VCaP (cell line): ENCODE measurements around the gene FIGLA.

Source experiments
- H3K27ac ChIP-seq: fragments of 450-650 bp; 2 replicates; pipeline ENCODE4 v1.5.1; 2017
- TF ChIP-seq, protein P1 (sequence below): fragments of 450-650 bp; conservative IDR thresholded peaks from 2 replicates; pipeline ENCODE4 v1.5.1; 2017; ENCODE audit warnings: mild to moderate bottlenecking, moderate library complexity

FIGLA gene, protein sequence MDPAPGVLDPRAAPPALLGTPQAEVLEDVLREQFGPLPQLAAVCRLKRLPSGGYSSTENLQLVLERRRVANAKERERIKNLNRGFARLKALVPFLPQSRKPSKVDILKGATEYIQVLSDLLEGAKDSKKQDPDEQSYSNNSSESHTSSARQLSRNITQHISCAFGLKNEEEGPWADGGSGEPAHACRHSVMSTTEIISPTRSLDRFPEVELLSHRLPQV

DNA sequence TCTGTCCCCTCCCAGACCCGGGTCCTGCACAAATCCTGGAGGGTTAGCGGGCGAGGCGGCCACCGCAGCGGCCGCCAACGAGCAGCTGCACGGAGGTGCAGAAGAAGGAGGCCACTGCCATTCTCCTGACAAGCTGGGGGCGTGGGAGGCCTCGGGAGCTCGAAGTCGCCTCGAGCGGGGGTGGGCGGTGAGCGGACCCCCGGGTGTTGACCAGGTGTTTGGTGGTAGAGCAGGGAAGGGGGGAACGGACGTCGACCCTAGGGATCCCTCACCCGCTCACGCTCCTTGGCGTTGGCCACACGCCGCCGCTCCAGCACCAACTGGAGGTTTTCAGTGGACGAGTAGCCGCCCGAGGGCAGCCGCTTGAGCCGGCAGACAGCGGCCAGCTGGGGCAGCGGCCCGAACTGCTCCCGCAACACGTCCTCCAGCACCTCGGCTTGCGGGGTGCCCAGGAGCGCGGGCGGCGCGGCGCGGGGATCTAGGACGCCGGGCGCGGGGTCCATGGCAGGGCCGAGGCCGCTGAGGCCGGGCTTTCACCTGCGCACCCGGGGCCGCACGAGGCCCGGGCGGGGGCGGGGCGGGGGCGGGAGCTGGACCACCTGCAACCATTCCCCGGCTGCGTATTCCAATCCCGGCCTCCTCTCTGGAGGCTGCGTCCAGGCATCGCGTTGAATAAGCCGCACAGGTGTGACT lies at the start of gene FIGLA:
Gene FIGLA (minus strand): TSS at position 508 of the 693 bp plus-strand sequence. CDS start 5 bp downstream, at position 503.
- TF ChIP-seq, protein P1, sequence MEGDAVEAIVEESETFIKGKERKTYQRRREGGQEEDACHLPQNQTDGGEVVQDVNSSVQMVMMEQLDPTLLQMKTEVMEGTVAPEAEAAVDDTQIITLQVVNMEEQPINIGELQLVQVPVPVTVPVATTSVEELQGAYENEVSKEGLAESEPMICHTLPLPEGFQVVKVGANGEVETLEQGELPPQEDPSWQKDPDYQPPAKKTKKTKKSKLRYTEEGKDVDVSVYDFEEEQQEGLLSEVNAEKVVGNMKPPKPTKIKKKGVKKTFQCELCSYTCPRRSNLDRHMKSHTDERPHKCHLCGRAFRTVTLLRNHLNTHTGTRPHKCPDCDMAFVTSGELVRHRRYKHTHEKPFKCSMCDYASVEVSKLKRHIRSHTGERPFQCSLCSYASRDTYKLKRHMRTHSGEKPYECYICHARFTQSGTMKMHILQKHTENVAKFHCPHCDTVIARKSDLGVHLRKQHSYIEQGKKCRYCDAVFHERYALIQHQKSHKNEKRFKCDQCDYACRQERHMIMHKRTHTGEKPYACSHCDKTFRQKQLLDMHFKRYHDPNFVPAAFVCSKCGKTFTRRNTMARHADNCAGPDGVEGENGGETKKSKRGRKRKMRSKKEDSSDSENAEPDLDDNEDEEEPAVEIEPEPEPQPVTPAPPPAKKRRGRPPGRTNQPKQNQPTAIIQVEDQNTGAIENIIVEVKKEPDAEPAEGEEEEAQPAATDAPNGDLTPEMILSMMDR: no peak

DNA sequence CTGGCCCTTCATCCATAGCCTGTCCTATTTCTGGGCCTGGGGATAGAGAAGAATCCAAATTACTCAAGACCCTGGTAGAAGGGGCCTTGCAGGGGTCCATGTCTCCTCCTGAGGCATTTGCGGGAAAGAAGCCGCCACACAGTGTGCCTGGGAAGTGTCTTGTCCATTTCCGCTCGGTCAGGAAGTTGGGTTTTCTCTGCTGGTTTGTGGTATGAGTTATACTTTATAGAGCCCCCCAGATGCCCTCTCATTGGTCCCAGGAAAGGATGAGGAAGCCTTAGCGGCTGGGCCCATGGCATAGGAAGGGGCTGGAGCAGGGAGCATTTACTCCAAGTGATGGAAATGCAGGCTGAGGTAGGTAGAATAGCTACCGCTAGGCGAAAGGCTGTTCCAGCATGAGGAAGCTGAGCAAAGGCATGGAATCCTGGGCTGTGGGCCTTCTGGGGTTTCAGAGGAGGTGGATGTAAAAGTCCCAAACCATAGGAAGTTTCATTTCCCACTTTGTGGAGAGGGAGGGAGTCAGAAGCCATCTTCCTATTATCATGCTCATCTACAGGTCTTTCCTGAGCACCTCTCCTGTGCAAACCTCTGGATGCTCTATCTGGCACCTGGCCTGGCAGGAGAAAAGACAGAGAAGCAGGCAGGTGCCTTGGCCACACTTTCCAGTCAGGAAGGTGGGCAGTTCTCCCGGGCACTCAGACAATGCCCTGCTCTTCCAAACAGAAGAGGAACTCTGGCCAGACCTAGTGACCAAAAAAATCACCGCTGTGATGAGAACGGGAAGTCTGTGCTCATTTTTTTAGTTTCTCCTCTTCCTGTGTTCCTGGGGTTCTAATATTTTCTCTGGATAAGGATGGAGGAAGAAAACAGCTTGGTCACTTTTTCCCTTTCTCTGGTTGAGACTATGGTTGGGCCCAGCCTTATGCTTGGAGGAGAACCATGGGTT lies 47.8 kb upstream of the FIGLA start:
- H3K27ac ChIP-seq: no peak overlapping the region
- TF ChIP-seq, protein P1: no peak

More for the DNA sequence above, at the start of gene FIGLA:
- H3K27ac ChIP-seq: no peak within 1 kb of the TSS

DNA sequence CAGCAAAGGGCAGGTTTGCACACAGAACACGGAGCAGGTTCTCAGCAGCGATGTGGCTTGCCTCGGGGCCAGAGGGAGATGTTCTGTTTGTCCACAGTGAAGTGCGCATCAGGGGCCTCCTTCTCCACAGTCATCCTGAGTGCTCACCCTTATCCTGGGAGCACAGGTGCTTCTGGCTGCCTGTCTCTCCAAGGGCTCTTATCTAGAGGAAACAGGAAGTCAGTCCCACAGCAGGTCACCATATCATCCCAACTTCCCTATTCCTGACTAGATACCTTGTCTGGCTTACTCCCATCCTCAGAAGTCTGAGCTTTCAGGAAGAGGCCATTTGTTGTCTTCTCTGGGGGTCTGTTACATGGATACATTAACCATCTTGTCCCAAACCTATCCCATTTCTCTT lies 45.2 kb upstream of the FIGLA start, which contains the start of gene CD207:
Gene CD207 (minus strand): TSS at position 174 of the 400 bp plus-strand sequence. CDS start 40 bp downstream, at position 134.
- TF ChIP-seq, protein P1: no peak
- H3K27ac ChIP-seq: no peak within 1 kb of the TSS

DNA sequence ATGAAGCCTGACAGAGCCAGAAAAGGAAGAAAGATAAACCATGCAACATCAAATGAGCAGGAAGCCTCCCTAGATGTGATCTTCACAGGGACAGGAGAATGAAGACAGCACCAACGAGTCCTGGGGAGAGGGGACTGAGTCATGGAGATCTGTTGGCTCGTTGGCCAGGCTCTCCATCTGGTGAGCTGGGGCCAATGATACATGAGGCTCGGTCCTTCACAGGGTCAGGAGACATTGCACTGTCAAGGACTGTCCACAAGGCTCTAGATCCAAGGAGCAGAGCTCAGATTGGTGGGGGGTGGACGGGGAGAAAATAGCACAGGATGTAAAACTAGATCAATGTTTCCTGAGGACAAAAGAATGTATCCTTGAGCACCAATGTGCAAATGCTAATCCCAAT lies 44.4 kb upstream of the FIGLA start:
- H3K27ac ChIP-seq: no peak overlapping the region
- TF ChIP-seq, protein P1: no peak

DNA sequence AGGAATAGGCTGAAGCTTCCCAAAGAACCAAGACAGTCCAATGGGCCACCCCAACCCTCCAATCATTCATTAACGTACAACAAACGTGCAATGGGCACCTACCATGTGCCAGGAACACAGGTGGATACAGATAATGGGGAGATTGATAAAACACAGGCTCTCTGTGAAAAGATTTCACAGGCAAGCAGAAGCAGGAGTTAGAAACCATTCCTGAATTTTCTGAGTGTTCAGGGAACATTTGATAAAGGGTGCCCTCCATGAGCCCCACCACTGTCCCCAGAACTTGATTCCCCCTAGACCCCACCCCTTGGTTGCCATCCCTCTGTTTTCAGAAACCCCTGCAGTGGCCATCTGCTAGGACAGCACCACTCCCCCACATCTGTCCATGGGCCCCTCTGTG lies 43.7 kb upstream of the FIGLA start:
- H3K27ac ChIP-seq: no peak overlapping the region
- TF ChIP-seq, protein P1: no peak

DNA sequence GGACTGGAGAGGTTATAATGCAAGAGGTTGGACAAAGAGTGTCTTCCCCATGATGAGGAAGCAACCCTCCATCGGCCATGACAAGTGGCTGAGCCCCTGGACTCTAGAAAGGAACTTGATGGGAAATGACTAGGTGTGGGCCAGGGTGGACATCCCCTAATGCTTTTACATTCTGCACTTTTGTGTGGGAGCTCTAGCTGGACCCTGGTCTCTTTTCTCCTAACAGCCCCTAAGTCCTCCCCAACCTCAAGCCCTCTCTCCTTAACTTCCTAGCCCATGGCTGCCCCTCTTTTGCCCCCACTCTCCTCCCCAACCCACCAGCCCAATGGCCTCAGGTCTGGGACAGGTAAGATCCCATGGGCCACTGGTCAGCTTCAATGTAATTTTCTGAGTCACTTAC lies 42.8 kb upstream of the FIGLA start:
- no peak overlapping the region for H3K27ac ChIP-seq
- TF ChIP-seq, protein P1: no peak

DNA sequence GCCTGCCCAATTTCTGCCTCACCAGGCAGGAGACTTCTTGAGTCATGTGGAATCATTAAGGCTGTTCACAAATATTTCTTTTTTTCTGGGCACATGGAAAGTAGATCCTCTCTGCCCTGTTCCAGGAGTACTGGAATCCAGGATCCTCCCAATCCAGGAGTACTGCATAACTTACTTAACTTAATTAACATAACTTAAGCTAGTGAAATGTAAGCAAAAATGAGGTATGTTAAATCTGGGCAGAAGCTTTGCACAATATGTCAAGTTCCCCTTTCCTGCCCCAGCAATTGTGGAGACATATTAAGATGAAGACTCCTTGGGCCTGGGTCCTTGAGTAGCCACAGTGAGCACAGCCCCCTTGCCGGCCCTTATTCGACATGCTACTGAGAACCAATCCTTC lies 41.9 kb upstream of the FIGLA start:
- TF ChIP-seq, protein P1: no peak
- H3K27ac ChIP-seq: no peak overlapping the region
